ENCODE measurements around the gene KCNAB2. TPM values are rescaled to one million over a fixed set of nuclear protein-coding genes. Genes with fewer than 3 reads are reported as not detected.

KCNAB2 gene
- total RNA-seq, 4 donors from 2014 or later, result 5.4 to 26.4 (median 10.1) TPM

DNA sequence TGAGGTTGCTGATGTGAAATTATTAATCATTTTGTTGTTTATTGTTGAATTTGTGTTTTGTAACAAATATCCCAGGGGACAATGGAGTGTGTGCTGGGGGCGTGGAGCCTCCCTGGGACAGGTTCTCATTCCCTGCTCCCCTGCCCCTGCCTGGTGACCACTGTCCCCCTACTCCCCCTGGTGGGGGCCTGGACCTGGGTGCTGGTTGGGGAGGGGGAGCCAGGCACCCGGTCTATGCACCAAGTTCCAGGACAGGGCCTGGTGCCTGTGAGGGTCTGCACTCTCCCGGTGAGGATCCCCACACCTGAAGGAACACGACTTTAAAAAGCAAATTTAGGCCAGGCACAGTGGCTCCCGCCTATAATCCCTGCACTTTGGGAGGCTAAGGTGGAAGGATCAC, 92.1 kb downstream of the KCNAB2 start:
- H3K27ac ChIP-seq, result no peak overlapping the region
- H3K9me3 ChIP-seq, result no peaks in the 10 kb centered on the region
- no peaks in the 10 kb centered on the region for H3K27me3 ChIP-seq
- H3K4me1 ChIP-seq, result no peaks in the 10 kb centered on the region
- H3K4me3 ChIP-seq, result no peak overlapping the region
- DNase-seq, result peak in 1 of 3 donors; percentile 21
- H3K36me3 ChIP-seq, result no peaks in the 10 kb centered on the region
- TF ChIP-seq, protein P1, sequence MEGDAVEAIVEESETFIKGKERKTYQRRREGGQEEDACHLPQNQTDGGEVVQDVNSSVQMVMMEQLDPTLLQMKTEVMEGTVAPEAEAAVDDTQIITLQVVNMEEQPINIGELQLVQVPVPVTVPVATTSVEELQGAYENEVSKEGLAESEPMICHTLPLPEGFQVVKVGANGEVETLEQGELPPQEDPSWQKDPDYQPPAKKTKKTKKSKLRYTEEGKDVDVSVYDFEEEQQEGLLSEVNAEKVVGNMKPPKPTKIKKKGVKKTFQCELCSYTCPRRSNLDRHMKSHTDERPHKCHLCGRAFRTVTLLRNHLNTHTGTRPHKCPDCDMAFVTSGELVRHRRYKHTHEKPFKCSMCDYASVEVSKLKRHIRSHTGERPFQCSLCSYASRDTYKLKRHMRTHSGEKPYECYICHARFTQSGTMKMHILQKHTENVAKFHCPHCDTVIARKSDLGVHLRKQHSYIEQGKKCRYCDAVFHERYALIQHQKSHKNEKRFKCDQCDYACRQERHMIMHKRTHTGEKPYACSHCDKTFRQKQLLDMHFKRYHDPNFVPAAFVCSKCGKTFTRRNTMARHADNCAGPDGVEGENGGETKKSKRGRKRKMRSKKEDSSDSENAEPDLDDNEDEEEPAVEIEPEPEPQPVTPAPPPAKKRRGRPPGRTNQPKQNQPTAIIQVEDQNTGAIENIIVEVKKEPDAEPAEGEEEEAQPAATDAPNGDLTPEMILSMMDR (IDR thresholded peaks at IDR 0.05), result no peak
- no peak for TF ChIP-seq POLR2A (IDR thresholded peaks at IDR 0.05)

DNA sequence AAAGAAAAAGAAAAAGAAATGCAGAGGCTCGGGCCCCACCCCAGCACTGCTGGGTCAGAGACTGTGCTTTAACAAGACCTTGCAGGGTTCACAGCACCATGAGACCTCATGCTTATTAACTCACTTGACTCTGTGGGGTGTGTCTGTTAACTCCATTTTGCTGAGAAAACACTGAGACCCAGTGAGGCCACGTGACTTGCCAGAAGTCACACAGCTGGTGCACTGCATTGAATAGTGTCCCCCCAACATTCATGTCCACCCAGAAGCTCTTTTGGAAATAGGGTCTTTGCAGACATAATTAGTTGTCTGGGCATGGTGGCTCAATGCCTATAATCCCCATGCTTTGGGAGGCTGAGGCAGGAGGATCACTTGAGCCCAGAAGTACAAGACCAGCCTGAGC, 94.7 kb downstream of the KCNAB2 start:
- no peak overlapping the region for H3K27ac ChIP-seq
- H3K9me3 ChIP-seq, result no peaks in the 10 kb centered on the region
- no peak overlapping the region for H3K4me3 ChIP-seq
- no peaks in the 10 kb centered on the region for H3K36me3 ChIP-seq
- DNase-seq, result no peak
- no peaks in the 10 kb centered on the region for H3K27me3 ChIP-seq
- no peaks in the 10 kb centered on the region for H3K4me1 ChIP-seq
- TF ChIP-seq, protein P1 (IDR thresholded peaks at IDR 0.05), result no peak
- no peak for TF ChIP-seq POLR2A (IDR thresholded peaks at IDR 0.05)

DNA sequence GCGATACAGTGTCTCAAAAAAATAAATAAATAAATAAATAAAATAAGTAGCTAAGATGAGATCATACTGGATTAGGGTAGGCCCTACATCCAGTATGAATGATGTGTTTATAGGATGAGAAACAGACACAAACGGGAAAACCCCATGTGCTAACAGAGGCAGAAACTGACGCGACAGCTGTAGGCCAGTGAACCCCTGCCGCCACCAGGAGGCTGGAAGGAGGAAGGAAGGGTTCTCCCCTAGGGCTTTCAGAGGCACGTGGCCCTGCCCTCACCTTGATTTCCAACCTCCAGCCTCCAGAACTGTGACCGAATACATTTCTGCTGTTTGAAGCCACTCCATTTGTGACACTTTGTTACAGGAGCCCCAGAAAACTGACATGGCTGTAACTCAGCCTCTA, 95.9 kb downstream of the KCNAB2 start:
- Histone ChIP-seq H3K4me1 (no peaks in the 10 kb centered on the region), H3K27me3 (no peaks in the 10 kb centered on the region), H3K27ac (no peak overlapping the region), H3K4me3 (no peak overlapping the region), H3K9me3 (no peaks in the 10 kb centered on the region), H3K36me3 (no peaks in the 10 kb centered on the region)
- no peak for DNase-seq
- TF ChIP-seq, protein P1 (IDR thresholded peaks at IDR 0.05), result no peak
- TF ChIP-seq POLR2A (IDR thresholded peaks at IDR 0.05), result no peak

DNA sequence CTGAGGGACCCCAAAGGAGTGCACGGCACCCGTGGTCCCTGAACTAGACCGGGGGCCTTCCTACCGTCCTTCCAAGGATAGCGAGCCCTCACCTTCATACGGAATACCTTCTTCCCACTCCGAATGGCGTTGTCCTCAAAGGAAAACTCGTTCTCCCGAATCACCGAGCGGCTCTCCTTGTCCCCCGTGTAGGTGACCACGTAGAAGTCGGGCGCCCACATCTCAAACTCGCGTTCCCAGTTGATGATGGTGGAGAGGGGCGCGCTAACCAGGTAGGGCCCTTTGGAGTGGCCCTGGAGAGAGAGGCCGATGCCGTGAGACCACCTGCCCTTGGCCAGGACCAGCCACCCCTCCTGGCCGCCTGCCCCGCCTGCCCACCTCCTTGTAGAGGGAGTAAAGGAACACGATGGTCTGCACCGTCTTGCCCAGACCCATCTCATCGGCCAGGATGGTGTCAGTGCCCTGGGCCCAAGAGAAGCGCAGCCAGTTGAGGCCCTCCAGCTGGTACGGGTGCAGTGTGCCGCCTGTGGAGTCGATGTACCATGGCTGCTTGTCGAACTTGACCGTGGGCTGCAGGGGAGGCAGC, 96.4 kb downstream of the KCNAB2 start:
- no peak for DNase-seq
- H3K4me3 ChIP-seq, result no peak overlapping the region
- H3K9me3 ChIP-seq, result no peaks in the 10 kb centered on the region
- no peak overlapping the region for H3K27ac ChIP-seq
- TF ChIP-seq, protein P1 (IDR thresholded peaks at IDR 0.05), result no peak
- no peak for TF ChIP-seq POLR2A (IDR thresholded peaks at IDR 0.05)
- no peaks in the 10 kb centered on the region for H3K27me3 ChIP-seq
- no peaks in the 10 kb centered on the region for H3K36me3 ChIP-seq
- H3K4me1 ChIP-seq, result no peaks in the 10 kb centered on the region

DNA sequence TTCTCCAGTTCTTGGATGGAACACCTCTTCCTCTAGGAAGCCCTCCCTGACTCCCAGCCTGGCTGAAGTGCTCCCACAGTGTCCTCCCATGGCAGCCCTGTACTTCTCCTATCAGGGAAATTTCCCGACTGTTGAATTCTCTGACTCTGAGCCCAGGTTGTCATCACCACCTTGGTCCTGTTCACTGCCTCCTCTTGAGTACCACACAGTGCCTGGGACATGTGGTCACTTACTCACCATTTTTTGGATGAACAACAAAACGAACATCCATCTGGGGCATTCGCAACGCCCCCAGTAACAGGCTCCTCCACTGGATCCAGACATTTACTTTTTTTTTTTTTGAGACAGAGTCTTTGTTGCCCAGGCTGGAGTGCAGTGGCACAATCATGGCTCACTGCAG, 97.0 kb downstream of the KCNAB2 start:
- no peak overlapping the region for H3K4me3 ChIP-seq
- TF ChIP-seq, protein P1 (IDR thresholded peaks at IDR 0.05), result no peak
- TF ChIP-seq POLR2A (IDR thresholded peaks at IDR 0.05), result no peak
- H3K36me3 ChIP-seq, result no peaks in the 10 kb centered on the region
- no peak for DNase-seq
- no peaks in the 10 kb centered on the region for H3K4me1 ChIP-seq
- no peak overlapping the region for H3K27ac ChIP-seq
- H3K27me3 ChIP-seq, result no peaks in the 10 kb centered on the region
- no peaks in the 10 kb centered on the region for H3K9me3 ChIP-seq

DNA sequence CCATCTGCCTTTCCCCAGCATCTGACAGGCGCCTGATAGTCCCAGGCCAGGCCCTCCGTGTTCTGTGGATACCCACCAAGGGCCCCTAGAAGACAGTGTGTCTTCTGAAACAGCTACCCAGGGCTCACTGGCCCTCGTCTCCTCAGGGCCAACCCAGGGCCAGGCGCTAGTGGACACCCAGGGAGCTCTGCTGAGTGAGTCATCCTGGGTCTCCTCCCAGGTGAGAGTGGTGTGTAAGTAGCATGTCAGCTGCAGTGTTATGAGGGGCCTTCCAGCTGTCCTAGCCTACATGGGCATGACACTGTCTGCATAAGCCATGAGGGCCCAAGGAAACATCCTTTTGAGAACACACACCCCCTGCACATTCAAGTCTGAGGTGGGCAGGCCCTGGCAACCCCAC, 97.7 kb downstream of the KCNAB2 start:
- Histone ChIP-seq H3K4me1 (peaks cover 0 to under 1% (median 0%) of the 10 kb centered on the region in 4 donors), H3K9me3 (no peaks in the 10 kb centered on the region), H3K27ac (no peak overlapping the region), H3K27me3 (no peaks in the 10 kb centered on the region), H3K4me3 (no peak overlapping the region), H3K36me3 (no peaks in the 10 kb centered on the region)
- DNase-seq, result no peak
- TF ChIP-seq POLR2A (IDR thresholded peaks at IDR 0.05), result no peak
- TF ChIP-seq, protein P1 (IDR thresholded peaks at IDR 0.05), result no peak

Data from Peyer's patch (tissue), 4 donors.